NCI-H146 treated with DMSO at 0.1 percent for 48 hours (cell line): ENCODE results near the gene AKAP3.

ENCODE experiments used
- DNase-seq: peaks from one replicate; lab custom pipeline; 2025; ENCODE audit not compliant: unreplicated experiment; lab: John Stamatoyannopoulos, UW

The AKAP3 gene

GRCh38 chr12:4603421-4603820 lies 45.4 kb downstream of the AKAP3 start:
- DNase-seq = no peak

GRCh38 chr12:4595881-4596280 lies 53.0 kb downstream of the AKAP3 start:
- DNase-seq = no peak

GRCh38 chr12:4591180-4591687 lies 57.6 kb downstream of the AKAP3 start:
- DNase-seq = no peak

- DNase-seq = no peak
Measured at GRCh38 chr12:4589941-4590340, 58.9 kb downstream of the AKAP3 start.

GRCh38 chr12:4588916-4589315 lies 59.9 kb downstream of the AKAP3 start:
- DNase-seq = no peak

- no peak for DNase-seq
Measured at GRCh38 chr12:4587108-4587507, 61.7 kb downstream of the AKAP3 start.

- no peak for DNase-seq
Measured at GRCh38 chr12:4586500-4586899, 62.4 kb downstream of the AKAP3 start.

GRCh38 chr12:4584896-4585295 lies 64.0 kb downstream of the AKAP3 start:
- DNase-seq = no peak

GRCh38 chr12:4584281-4584680 lies 64.6 kb downstream of the AKAP3 start:
- DNase-seq = no peak

- DNase-seq = no peak
Measured at GRCh38 chr12:4580281-4580688, 68.6 kb downstream of the AKAP3 start.

- DNase-seq = peak; percentile 50
Measured at GRCh38 chr12:4579305-4580102, 69.3 kb downstream of the AKAP3 start.

GRCh38 chr12:4572680-4573079 lies 76.2 kb downstream of the AKAP3 start:
- DNase-seq = no peak

GRCh38 chr12:4569261-4569660 lies 79.6 kb downstream of the AKAP3 start:
- no peak for DNase-seq

GRCh38 chr12:4567073-4567881 lies 81.6 kb downstream of the AKAP3 start:
- DNase-seq = no peak

GRCh38 chr12:4566474-4566873 lies 82.4 kb downstream of the AKAP3 start:
- DNase-seq = no peak
